ENCODE measurements around the gene PCDHGB3. TPM values are rescaled to one million over a fixed set of nuclear protein-coding genes. Genes with fewer than 3 reads are reported as not detected.

PCDHGB3 gene
- 31.0 TPM for total RNA-seq

DNA sequence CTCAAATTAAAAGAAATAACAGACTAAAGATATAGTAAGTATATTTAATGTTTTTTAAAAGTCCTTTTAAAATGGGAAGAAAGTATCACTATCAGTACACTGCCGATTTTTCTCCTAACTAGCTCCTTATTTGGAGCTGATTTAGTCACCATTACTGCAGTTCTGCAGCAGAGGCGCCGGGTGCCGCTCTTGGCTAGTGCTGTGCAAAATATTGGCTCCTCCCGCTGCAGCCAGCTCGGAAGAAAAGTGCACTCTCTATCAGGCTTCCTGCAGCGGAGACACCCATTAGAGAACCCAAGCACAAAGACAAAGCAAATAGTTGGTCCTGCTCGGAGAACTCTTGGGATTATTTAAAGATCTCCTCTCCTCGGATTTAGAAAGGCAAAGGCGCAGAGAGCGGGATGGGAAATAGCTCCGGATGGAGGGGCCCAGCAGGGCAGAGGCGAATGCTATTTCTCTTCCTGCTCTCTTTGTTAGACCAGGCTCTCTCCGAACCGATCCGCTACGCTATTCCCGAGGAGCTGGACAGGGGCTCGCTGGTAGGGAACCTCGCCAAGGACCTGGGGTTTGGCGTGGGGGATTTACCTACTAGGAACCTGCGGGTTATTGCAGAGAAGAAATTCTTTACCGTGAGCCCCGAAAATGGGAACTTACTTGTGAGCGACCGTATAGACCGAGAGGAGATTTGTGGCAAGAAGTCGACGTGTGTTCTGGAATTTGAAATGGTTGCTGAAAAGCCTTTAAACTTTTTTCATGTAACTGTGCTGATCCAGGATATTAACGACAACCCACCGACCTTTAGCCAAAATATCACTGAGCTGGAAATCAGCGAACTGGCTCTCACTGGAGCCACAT lies at the start of gene PCDHGB3:
Gene PCDHGB3 (plus strand): TSS at position 249 of the 855 bp plus-strand sequence. CDS start 153 bp downstream, at position 402.

DNA sequence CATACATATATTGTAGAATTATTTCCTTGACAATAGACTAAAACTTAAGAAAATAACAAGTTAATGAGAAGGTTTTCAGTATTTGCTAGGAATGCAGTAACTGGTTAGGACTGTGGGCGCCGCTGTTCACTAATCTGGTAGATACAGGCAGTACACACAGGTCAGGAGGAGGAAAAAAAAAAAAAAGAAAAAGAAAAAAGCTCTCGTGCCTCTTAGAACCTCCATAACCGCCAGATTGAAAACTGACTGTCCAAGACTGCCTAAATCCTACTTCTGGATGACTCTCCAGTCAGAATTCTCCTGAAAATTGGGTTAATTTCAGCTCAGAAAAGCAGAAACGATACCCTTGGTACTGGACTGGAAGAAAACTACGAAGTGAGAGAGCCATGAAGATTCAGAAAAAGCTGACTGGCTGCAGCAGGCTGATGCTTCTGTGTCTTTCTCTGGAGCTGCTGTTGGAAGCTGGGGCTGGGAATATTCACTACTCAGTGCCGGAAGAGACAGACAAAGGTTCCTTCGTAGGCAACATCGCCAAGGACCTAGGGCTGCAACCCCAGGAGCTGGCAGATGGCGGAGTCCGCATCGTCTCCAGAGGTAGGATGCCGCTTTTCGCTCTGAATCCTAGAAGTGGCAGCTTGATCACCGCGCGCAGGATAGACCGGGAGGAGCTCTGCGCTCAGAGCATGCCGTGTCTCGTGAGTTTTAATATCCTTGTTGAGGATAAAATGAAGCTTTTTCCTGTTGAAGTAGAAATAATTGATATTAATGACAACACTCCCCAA lies 39.6 kb upstream of the PCDHGB3 start, which contains the start of gene PCDHGA1:
Gene PCDHGA1 (plus strand): TSS at position 216 of the 782 bp plus-strand sequence.

DNA sequence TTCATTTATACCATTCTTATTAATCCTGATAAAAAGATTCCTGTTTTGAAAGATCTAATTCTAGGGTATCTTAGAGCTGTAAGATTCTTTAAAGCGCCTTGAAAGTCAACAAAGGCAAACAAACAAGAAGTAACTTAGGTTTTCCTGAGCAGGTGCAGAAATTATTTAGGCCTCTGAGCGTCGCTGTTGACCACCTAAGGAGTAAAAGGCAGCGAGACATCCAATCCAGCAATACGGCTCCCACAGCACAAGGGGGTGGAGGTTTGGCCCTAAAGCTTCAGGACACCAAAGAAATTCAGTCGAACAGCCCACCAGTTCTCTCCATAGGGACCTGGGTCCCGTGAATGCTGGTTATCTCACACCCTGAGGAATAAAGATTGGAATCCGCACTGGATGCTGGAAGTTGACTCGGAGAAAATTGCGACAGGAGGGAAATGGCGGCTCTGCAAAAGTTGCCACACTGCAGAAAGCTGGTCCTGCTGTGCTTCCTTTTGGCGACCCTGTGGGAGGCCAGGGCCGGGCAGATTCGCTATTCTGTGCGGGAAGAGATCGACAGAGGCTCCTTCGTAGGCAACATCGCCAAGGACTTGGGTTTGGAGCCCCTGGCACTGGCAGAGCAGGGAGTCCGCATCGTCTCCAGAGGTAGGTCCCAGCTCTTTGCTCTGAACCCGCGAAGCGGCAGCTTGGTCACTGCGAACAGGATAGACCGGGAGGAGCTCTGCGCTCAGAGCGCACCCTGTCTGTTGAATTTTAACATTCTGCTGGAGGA lies 31.3 kb upstream of the PCDHGB3 start, which contains the start of gene PCDHGA2:
Gene PCDHGA2 (plus strand): TSS at position 223 of the 769 bp plus-strand sequence.

DNA sequence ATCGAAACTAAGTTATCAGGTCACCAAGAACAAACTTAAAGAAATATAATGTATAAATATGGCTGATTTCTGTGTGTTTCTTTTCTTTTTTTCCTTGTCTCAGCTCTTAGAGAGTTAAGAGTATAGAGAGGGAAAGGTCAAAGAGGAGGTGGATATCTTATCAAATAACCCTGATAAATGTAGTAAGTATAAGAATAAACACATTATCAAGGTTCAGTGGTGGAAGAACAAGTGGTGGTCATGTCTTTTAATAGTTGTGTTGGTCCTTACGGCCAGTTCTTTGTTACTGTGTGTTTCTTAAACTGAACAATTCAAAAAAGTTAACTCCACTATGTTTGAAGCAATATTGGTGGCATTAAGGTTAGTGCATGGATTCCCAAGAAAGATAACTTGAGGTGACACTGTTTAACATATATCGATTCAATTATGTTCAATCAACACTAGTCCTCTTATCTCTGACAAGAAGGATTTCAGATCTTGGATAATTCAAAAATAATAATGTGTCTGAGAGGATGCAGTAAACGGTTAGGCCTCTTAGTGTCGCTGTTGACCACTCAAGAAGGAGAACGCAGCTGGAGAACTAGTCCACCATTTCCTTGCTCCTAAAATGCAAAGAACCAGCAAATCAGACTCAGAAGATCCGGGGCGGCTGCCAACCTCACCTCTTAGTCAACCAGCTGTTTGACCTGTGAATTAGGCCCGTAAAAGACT lies 26.6 kb upstream of the PCDHGB3 start, which contains the start of gene PCDHGA3:
Gene PCDHGA3 (plus strand): TSS at position 588 of the 711 bp plus-strand sequence. CDS start 205 bp downstream, outside the sequence.

DNA sequence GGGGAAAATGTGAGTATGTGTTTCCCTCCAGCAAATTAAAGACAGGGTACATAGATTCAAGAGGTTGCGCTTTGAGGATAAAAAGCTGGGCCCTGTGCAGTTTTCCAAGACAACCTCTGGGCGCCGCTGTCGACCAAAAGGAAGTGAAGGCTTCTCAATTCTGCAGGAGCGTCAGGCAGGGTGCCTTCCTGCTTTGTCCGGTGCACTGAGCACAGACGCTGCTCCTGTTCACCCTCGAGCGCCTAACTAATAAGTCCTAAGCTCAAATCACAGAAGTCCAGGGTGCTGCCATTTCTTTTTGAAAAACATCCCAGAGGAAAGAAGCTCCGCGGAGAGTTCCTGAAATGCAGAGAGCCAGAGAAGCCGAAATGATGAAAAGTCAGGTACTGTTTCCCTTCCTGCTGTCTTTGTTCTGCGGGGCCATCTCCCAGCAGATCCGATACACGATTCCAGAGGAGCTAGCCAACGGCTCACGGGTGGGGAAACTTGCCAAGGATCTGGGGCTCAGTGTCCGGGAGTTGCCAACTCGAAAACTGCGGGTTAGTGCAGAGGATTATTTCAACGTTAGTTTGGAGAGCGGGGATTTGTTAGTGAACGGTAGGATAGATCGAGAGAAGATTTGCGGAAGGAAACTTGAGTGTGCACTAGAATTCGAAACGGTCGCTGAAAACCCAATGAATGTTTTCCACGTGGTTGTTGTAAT lies 20.0 kb upstream of the PCDHGB3 start, which contains the start of gene PCDHGB1:
Gene PCDHGB1 (plus strand): TSS at position 183 of the 703 bp plus-strand sequence. CDS start 162 bp downstream, at position 345.

DNA sequence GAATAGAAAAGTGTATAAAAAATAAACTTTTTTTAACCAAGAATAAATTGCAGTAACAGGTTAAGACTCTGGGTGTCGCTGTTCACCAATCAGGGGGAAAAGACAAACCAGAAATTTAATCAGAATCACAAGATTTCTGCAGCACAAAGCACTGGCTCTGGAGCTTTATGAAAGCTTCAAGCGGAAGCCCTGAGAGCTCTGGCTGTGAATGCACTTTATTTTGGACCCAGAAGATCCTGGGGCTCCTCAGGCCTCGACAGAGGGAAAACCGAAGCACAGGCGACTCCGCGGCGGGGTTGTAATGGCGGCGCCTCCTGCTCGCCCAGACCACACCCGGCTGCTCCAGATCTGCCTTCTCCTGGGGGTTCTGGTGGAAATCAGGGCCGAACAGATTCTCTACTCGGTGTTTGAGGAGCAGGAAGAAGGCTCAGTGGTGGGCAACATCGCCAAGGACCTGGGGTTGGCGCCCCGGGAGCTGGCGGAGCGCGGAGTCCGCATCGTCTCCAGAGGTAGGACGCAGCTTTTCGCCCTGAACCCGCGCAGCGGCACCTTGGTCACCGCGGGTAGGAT lies 15.1 kb upstream of the PCDHGB3 start, which contains the start of gene PCDHGA4:
Gene PCDHGA4 (plus strand): TSS at position 122 of the 570 bp plus-strand sequence. CDS start 87 bp downstream, at position 209.

DNA sequence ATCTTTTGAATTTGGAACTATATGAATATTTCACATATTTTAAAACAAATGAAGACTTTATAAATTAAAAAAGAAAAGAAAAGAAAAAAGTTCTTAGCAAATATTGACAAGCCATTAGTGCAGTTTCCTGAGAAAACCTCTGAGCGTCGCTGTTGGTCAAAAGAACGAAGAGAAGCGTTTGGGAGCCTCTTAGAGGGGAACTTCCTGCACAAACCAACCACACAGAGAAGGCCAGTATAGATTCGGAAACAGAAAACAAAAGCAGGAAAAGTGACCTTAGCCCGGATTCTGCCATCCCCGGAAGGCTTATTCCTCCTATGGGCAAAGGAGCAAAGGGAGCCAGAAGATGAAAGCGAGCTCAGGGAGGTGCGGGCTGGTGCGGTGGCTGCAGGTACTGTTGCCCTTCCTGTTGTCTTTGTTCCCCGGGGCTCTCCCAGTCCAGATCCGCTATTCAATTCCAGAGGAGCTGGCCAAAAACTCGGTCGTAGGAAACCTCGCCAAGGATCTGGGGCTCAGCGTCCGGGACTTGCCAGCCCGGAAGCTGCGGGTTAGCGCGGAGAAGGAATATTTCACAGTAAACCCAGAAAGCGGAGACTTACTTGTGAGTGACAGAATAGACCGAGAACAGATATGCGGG lies 10.1 kb upstream of the PCDHGB3 start, which contains the start of gene PCDHGB2:
Gene PCDHGB2 (plus strand): TSS at position 205 of the 637 bp plus-strand sequence. CDS start 142 bp downstream, at position 347.

DNA sequence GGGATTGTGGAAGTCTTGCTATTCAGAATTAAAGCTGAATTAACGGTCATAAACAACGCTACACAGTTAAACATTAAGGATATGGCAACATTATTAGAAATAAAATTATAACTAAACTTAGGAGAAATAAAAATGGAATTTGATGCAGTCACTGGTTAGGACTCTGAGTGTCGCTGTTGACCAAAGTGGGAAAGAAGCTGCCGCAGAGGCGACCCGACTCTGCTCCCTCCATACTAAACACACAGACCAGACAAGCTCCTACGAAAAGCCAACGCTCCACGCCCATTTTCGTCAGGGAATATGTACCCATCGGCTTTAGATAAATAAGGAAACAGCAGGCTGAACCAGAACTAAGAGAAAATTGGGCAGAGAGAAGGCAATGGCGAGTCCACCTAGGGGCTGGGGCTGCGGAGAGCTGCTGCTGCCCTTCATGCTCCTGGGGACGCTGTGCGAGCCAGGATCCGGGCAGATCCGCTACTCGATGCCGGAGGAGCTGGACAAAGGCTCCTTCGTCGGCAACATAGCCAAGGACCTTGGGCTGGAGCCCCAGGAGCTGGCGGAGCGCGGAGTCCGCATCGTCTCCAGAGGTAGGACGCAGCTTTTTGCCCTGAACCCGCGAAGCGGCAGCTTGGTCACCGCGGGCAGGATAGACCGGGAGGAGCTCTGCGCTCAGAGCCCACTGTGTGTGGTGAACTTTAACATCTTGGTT lies 5.9 kb upstream of the PCDHGB3 start, which contains the start of gene PCDHGA5:
Gene PCDHGA5 (plus strand): TSS at position 211 of the 709 bp plus-strand sequence. CDS start 169 bp downstream, at position 380.

DNA sequence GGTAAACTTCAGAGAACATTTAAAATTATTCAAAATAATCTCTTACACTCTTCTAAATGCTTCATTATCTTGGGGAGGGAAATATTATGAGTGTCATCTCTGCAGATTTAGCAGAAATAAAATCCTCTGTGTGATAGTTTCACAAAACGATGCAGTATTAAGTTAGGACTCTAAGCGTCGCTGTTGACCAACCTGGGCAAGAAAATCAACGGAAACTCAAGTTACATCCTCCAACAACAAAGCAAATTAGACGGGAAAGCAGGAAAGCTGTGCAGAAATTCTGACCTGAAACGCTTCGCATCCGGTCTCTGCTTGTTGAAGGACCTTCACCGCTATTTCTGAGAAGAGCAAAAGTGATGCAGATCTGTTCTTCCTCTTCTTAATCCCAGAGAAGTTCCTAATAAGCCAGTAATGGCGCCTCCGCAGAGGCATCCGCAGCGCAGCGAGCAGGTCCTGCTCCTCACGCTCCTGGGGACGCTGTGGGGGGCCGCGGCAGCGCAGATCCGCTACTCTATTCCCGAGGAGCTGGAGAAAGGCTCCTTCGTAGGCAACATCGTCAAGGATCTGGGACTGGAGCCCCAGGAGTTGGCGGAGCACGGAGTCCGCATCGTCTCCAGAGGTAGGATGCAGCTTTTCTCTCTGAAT lies 3.8 kb downstream of the PCDHGB3 start, which contains the start of gene PCDHGA6:
Gene PCDHGA6 (plus strand): TSS at position 219 of the 645 bp plus-strand sequence. CDS start 193 bp downstream, at position 412.

DNA sequence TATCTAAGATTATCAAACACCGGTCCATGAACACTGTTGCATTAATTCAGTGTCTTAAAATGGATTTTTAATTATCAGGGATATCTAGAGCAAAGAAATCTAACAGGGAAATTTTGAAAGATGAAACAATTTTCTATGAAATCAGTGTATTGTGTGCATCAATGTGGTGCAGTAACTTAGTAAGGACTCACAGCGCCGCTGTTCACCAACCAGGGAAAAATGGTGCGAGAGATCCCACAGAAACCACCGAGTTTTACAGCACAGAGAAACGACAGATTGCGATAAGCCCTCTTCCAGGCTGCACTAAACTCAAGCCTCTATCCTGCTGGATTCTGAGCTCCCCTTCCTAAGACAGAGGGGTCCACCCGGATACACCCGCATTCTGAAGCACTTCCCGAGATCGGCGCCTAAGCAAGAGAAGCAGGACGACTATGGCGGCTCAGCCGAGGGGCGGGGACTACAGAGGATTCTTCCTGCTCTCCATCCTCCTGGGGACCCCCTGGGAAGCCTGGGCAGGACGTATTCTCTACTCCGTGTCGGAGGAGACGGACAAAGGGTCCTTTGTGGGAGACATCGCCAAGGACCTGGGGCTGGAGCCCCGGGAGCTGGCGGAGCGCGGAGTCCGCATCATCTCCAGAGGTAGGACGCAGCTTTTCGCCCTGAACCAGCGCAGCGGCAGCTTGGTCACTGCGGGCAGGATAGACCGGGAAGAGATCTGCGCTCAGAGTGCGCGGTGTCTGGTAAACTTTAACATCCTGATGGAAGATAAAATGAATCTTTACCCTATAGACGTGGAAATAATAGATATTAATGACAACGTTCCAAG lies 12.6 kb downstream of the PCDHGB3 start, which contains the start of gene PCDHGA7:
Gene PCDHGA7 (plus strand): TSS at position 274 of the 826 bp plus-strand sequence. CDS start 158 bp downstream, at position 432.

DNA sequence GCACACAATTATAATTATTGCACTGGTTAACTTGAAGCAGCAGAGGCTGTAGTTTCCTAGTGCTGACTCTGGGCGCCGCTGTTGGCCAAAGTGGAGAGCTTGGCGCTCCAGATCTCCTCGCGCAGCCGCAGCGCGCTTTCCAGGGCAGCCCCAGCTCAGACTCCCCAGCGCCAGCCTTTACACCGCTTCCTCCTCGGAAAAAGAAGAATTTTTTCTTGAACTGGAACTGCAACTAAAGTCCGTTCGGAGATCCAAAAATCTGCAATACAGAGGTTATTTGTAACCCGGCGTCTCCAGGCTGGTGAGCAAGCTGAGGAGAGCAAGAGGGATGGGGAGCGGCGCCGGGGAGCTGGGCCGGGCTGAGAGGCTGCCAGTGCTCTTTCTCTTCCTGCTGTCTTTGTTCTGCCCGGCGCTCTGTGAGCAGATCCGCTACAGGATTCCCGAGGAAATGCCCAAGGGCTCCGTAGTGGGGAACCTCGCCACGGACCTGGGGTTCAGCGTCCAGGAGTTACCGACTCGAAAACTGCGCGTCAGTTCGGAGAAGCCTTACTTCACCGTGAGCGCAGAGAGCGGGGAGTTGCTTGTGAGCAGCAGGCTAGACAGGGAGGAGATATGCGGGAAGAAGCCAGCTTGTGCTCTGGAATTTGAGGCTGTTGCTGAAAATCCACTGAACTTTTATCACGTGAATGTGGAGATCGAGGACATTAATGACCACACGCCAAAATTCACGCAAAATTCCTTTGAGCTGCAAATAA lies 17.7 kb downstream of the PCDHGB3 start, which contains the start of gene PCDHGB4:
Gene PCDHGB4 (plus strand): TSS at position 142 of the 755 bp plus-strand sequence. CDS start 187 bp downstream, at position 329.

DNA sequence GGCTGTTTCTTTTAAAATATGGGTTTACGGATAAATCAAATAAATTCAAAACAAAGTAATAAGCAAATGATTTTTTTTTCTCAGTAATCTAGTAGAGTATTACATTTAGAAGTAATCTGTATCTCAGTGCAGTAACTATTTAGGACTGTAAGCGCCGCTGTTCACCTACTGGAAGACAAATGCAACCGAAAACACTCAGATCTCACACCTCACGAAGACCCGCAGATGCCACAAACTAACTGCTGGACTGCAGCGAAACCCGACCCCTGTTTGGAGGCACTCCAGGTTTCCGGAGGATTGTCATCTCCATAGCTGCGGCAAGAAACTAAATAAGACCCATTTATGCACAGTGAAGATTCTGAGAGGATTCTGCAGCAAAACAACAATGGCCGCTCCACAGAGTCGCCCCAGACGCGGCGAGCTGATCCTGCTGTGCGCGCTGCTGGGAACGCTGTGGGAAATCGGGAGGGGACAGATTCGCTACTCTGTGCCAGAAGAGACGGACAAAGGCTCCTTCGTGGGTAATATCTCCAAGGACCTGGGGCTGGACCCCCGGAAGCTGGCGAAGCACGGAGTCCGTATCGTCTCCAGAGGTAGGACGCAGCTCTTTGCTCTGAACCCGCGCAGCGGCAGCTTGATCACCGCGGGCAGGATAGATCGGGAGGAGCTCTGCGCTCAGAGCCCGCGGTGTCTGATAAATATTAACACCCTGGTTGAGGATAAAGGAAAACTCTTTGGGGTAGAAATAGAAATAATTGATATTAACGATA lies 22.6 kb downstream of the PCDHGB3 start, which contains the start of gene PCDHGA8:
Gene PCDHGA8 (plus strand): TSS at position 205 of the 770 bp plus-strand sequence. CDS start 181 bp downstream, at position 386.

DNA sequence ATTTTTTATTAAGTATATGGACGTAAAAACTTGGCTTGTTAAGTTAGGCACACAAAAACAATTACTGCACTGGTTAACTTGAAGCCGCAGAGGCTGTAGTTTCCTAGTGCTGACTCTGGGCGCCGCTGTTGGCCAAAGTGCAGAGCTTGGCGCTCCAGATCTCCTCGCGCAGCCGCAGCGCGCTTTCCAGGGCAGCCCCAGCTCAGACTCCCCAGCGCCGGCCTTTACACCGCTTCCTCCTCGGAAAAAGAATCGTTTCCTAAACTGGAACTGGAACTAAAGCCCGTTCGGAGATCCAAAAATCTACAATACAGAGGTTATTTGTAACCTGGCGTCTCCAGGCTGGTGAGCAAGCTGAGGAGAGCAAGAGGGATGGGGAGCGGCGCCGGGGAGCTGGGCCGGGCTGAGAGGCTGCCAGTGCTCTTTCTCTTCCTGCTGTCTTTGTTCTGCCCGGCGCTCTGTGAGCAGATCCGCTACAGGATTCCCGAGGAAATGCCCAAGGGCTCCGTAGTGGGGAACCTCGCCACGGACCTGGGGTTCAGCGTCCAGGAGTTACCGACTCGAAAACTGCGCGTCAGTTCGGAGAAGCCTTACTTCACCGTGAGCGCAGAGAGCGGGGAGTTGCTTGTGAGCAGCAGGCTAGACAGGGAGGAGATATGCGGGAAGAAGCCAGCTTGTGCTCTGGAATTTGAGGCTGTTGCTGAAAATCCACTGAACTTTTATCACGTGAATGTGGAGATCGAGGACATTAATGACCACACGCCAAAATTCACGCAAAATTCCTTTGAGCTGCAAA lies 27.9 kb downstream of the PCDHGB3 start, which contains the start of gene PCDHGB5:
Gene PCDHGB5 (plus strand): TSS at position 192 of the 796 bp plus-strand sequence. CDS start 181 bp downstream, at position 373.

Data from parietal lobe (tissue), 1 donor.